Neural cell (in vitro differentiated cells): ENCODE results near the gene CHRD. TPM values are rescaled to one million over a fixed set of nuclear protein-coding genes. Genes with fewer than 3 reads are reported as not detected.

ENCODE experiments used
- H2AFZ ChIP-seq: fragments of 200-600, 300-800 bp; sonication (generic), shearing (Covaris generic); 2 replicates; pipeline ENCODE4 v1.6.0; 2014; ENCODE audit warnings: low read depth, mild to moderate bottlenecking, antibody characterized with exemption, low read length, moderate library complexity
- H3F3A ChIP-seq: fragments of 200-600 bp; shearing (Covaris generic); 2 replicates; pipeline ENCODE4 v1.6.1; 2016; ENCODE audit warnings: mild to moderate bottlenecking, moderate library complexity, mixed read lengths, antibody characterized with exemption, low read length; ENCODE audit not compliant: insufficient read depth, poor library complexity, severe bottlenecking
- H3K27ac ChIP-seq: fragments of 200-600, 300-800 bp; sonication (generic), shearing (Covaris generic); 2 replicates; pipeline ENCODE4 v1.5.1; 2014; ENCODE audit warnings: mild to moderate bottlenecking, low read length, moderate library complexity
- H3K27me3 ChIP-seq: fragments of 300-800, 200-600 bp; sonication (generic), shearing (Covaris generic); 2 replicates; pipeline ENCODE4 v1.6.0; 2014; ENCODE audit warnings: mild to moderate bottlenecking, low read depth, low read length, moderate library complexity; ENCODE audit not compliant: insufficient read depth
- H3K36me3 ChIP-seq: fragments of 300-800, 200-600 bp; sonication (generic), shearing (Covaris generic); 2 replicates; pipeline ENCODE4 v1.5.1; 2014; ENCODE audit warnings: mild to moderate bottlenecking, antibody characterized with exemption, low read length, moderate library complexity; ENCODE audit not compliant: insufficient read depth
- H3K4me2 ChIP-seq: fragments of 300-800, 200-600 bp; sonication (generic), shearing (Covaris generic); 2 replicates; pipeline ENCODE4 v1.6.0; 2014; ENCODE audit warnings: mild to moderate bottlenecking, low read length
- H3K4me3 ChIP-seq: fragments of 300-800, 200-600 bp; sonication (generic), shearing (Covaris generic); 2 replicates; pipeline ENCODE4 v1.5.1; 2014; ENCODE audit warnings: mild to moderate bottlenecking, low read length, moderate library complexity
- H3K79me2 ChIP-seq: fragments of 200-600 bp; shearing (Covaris generic); replicated peaks from 2 replicates; pipeline ENCODE4 v1.6.0; 2014; ENCODE audit warnings: mild to moderate bottlenecking, low read length, moderate library complexity; ENCODE audit not compliant: insufficient read depth
- H3K9ac ChIP-seq: fragments of 300-800, 200-600 bp; sonication (generic), shearing (Covaris generic); 2 replicates; pipeline ENCODE4 v1.6.1; 2016; ENCODE audit warnings: mild to moderate bottlenecking, low read length, mixed read lengths
- H3K9me2 ChIP-seq: fragments of 200-600 bp; shearing (Covaris generic); 2 replicates; pipeline ENCODE4 v1.6.1; 2016; ENCODE audit warnings: mild to moderate bottlenecking, low read length, mixed read lengths; ENCODE audit not compliant: insufficient read depth
- H3K9me3 ChIP-seq: fragments of 200-600, 300-800 bp; sonication (generic), shearing (Covaris generic); 2 replicates; pipeline ENCODE4 v1.6.1; 2016; ENCODE audit warnings: mild to moderate bottlenecking, mixed run types, low read length, moderate library complexity, mixed read lengths
- H4K20me1 ChIP-seq: fragments of 200-600 bp; shearing (Covaris generic); 2 replicates; pipeline ENCODE4 v1.6.1; 2016; ENCODE audit warnings: mild to moderate bottlenecking, mixed run types; ENCODE audit not compliant: insufficient read depth
- EP300 ChIP-seq: fragments of 450-650 bp; conservative IDR thresholded peaks from 2 replicates; pipeline ENCODE4 v1.6.1; 2014; ENCODE audit warnings: antibody characterized with exemption, mild to moderate bottlenecking, moderate library complexity; ENCODE audit not compliant: poor library complexity, severe bottlenecking
- MXI1 ChIP-seq: fragments of 450-650 bp; conservative IDR thresholded peaks from 2 replicates; pipeline ENCODE4 v1.6.1; 2014; ENCODE audit warnings: antibody characterized with exemption, mild to moderate bottlenecking; ENCODE audit not compliant: poor library complexity, severe bottlenecking
- POLR2AphosphoS5 ChIP-seq: IDR thresholded peaks from 2 replicates; pipeline ENCODE4 v1.6.1; 2012
- RAD21 ChIP-seq: fragments of 450-650 bp; conservative IDR thresholded peaks from 2 replicates; pipeline ENCODE4 v1.6.1; 2014; ENCODE audit warnings: antibody characterized with exemption, mild to moderate bottlenecking, moderate library complexity
- SMC3 ChIP-seq: fragments of 450-650 bp; conservative IDR thresholded peaks from 2 replicates; pipeline ENCODE4 v1.6.1; 2014; ENCODE audit warnings: antibody characterized with exemption, mild to moderate bottlenecking, moderate library complexity; ENCODE audit not compliant: poor library complexity
- polyA plus RNA-seq: library from polyadenylated mRNA; depleted of rRNA; stranded (reverse); fragments of >200 nt; gene quantifications from 2 replicates; pipeline ENCODE4 v1.2.3, GENCODE V29; 2014
- TF ChIP-seq, protein P1 (sequence below): fragments of 450-650 bp; IDR thresholded peaks from 2 replicates; pipeline ENCODE4 v1.5.1; 2014; ENCODE audit warnings: antibody characterized with exemption, mild to moderate bottlenecking, moderate library complexity; ENCODE audit not compliant: poor library complexity, severe bottlenecking
- TF ChIP-seq, protein P2 (sequence below): IDR thresholded peaks from 2 replicates; pipeline ENCODE4 v1.6.1; 2012; ENCODE audit warnings: borderline replicate concordance

The CHRD gene
- polyA plus RNA-seq, 1 donor from 2014 or later: 2.9 TPM

DNA sequence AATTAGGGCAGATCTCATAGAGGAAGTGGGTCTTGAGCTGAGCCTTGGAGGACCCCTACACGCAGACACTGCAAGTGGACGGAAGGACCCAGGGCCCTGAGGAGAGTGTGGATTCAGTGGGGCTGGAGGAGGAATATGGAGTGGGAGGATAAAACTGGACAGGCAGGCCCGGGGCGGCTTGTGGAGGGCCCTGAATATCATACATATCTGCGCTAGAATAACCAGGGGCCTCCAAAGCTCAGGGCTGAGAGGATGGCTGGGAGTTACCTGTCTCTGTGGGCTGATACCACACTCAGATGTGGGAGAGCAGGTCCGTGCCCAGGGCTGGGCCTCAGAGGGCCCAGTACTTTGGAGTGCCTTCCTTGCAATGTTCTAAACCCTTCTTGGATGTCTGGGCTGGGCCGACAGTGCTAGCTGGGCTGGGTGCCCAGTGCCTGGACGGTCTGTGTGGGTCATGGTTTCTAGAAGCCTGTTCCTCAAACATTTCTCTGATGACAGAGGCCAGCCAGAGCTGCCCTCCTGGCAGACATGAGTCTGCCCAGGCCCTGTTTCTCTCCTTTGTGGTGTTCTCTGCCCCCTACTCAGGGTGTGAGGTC is 29.6 kb downstream of the CHRD start:
- no peaks in the 10 kb centered on the region for H3K27me3 ChIP-seq
- no peaks in the 10 kb centered on the region for H3K79me2 ChIP-seq
- H3K36me3 ChIP-seq: no peaks in the 10 kb centered on the region
- TF ChIP-seq MXI1: no peak
- TF ChIP-seq, protein P1, sequence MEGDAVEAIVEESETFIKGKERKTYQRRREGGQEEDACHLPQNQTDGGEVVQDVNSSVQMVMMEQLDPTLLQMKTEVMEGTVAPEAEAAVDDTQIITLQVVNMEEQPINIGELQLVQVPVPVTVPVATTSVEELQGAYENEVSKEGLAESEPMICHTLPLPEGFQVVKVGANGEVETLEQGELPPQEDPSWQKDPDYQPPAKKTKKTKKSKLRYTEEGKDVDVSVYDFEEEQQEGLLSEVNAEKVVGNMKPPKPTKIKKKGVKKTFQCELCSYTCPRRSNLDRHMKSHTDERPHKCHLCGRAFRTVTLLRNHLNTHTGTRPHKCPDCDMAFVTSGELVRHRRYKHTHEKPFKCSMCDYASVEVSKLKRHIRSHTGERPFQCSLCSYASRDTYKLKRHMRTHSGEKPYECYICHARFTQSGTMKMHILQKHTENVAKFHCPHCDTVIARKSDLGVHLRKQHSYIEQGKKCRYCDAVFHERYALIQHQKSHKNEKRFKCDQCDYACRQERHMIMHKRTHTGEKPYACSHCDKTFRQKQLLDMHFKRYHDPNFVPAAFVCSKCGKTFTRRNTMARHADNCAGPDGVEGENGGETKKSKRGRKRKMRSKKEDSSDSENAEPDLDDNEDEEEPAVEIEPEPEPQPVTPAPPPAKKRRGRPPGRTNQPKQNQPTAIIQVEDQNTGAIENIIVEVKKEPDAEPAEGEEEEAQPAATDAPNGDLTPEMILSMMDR: no peak
- TF ChIP-seq, protein P2, sequence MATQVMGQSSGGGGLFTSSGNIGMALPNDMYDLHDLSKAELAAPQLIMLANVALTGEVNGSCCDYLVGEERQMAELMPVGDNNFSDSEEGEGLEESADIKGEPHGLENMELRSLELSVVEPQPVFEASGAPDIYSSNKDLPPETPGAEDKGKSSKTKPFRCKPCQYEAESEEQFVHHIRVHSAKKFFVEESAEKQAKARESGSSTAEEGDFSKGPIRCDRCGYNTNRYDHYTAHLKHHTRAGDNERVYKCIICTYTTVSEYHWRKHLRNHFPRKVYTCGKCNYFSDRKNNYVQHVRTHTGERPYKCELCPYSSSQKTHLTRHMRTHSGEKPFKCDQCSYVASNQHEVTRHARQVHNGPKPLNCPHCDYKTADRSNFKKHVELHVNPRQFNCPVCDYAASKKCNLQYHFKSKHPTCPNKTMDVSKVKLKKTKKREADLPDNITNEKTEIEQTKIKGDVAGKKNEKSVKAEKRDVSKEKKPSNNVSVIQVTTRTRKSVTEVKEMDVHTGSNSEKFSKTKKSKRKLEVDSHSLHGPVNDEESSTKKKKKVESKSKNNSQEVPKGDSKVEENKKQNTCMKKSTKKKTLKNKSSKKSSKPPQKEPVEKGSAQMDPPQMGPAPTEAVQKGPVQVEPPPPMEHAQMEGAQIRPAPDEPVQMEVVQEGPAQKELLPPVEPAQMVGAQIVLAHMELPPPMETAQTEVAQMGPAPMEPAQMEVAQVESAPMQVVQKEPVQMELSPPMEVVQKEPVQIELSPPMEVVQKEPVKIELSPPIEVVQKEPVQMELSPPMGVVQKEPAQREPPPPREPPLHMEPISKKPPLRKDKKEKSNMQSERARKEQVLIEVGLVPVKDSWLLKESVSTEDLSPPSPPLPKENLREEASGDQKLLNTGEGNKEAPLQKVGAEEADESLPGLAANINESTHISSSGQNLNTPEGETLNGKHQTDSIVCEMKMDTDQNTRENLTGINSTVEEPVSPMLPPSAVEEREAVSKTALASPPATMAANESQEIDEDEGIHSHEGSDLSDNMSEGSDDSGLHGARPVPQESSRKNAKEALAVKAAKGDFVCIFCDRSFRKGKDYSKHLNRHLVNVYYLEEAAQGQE: no peak
- no peak for TF ChIP-seq SMC3
- TF ChIP-seq POLR2AphosphoS5: no peak
- TF ChIP-seq EP300: no peak
- TF ChIP-seq RAD21: no peak
- H3K27ac ChIP-seq: no peak overlapping the region
- H3K9me3 ChIP-seq: no peaks in the 10 kb centered on the region
- H3K4me3 ChIP-seq: no peak overlapping the region
- no peaks in the 10 kb centered on the region for H3F3A ChIP-seq
- H3K4me2 ChIP-seq: no peak overlapping the region
- no peaks in the 10 kb centered on the region for H4K20me1 ChIP-seq
- H3K9ac ChIP-seq: no peak overlapping the region
- no peak overlapping the region for H2AFZ ChIP-seq
- H3K9me2 ChIP-seq: no peaks in the 10 kb centered on the region

DNA sequence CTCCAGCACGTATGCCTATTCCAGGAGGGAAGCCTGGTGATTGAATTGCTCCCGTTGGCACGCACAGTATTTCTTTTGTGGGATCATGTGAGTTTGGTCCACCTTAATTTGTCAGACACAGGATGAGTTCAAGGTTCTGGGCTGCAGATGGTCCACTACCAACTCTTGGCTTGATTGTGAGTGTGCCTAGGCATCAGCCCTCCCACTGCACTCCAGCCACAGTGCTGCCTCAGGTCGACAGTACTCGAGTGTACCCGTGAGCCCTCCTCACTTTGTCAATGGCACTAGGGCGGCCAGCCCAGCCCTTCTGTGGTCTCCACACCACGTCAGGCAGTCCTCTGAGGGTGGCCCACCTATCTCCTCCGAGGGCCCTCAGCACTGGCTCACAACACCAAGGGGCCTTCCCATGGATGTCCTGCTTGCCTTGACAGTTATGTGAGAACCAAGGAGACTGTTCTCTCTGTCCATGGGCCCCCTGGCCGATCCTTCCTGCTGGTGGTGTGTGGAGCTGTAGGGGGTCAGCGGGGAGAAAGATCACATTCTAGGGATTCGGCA is 30.2 kb downstream of the CHRD start:
- TF ChIP-seq EP300: no peak
- TF ChIP-seq MXI1: no peak
- no peak for TF ChIP-seq RAD21
- TF ChIP-seq, protein P1: no peak
- TF ChIP-seq SMC3: no peak
- no peak overlapping the region for H3K4me3 ChIP-seq
- H3K27me3 ChIP-seq: no peaks in the 10 kb centered on the region
- H3K79me2 ChIP-seq: no peaks in the 10 kb centered on the region
- no peaks in the 10 kb centered on the region for H4K20me1 ChIP-seq
- H3K9me2 ChIP-seq: no peaks in the 10 kb centered on the region
- no peaks in the 10 kb centered on the region for H3K9me3 ChIP-seq
- H3K27ac ChIP-seq: no peak overlapping the region
- no peaks in the 10 kb centered on the region for H3F3A ChIP-seq
- no peak overlapping the region for H2AFZ ChIP-seq
- no peak overlapping the region for H3K4me2 ChIP-seq
- H3K9ac ChIP-seq: no peak overlapping the region
- no peaks in the 10 kb centered on the region for H3K36me3 ChIP-seq
